Ishikawa (cell line): Measurements from ENCODE around the gene NDC80.

ENCODE experiments used
- CREB1 ChIP-seq: IDR thresholded peaks from 2 replicates; pipeline ENCODE4 v1.6.1; 2012; ENCODE audit warnings: low read depth
- EGR1 ChIP-seq: IDR thresholded peaks from 2 replicates; pipeline ENCODE4 v1.6.1; 2012
- EP300 ChIP-seq: IDR thresholded peaks from 2 replicates; pipeline ENCODE4 v1.6.1; 2012; ENCODE audit warnings: borderline replicate concordance
- FOXM1 ChIP-seq: IDR thresholded peaks from 2 replicates; pipeline ENCODE4 v1.6.1; 2012; ENCODE audit warnings: low read depth, borderline replicate concordance
- MAX ChIP-seq: IDR thresholded peaks from 2 replicates; pipeline ENCODE4 v1.6.1; 2012
- REST ChIP-seq: IDR thresholded peaks from 2 replicates; pipeline ENCODE4 v1.6.1; 2012; ENCODE audit warnings: low read depth, mild to moderate bottlenecking
- TAF1 ChIP-seq: IDR thresholded peaks from 2 replicates; pipeline ENCODE4 v1.6.1; 2012; ENCODE audit warnings: low read depth, mild to moderate bottlenecking
- TCF12 ChIP-seq: IDR thresholded peaks from 2 replicates; pipeline ENCODE4 v1.6.1; 2012; ENCODE audit warnings: low read depth
- TEAD4 ChIP-seq: IDR thresholded peaks from 2 replicates; pipeline ENCODE4 v1.6.1; 2012

- TF ChIP-seq TCF12 (no peak), CREB1 (no peak), REST (no peak), EGR1 (no peak), TEAD4 (no peak), MAX (no peak), TAF1 (no peak), EP300 (no peak), FOXM1 (no peak)
These were observed 80.6 kb downstream of the NDC80 start for GRCh38 chr18:2651981-2652380.
